Measurements from ENCODE around the gene HOXD10. TPM values are rescaled to one million over a fixed set of nuclear protein-coding genes. Genes with fewer than 3 reads are reported as not detected.

HOXD10 gene
- total and polyA plus RNA-seq, 2 experiments from 2014 or later, result not detected

DNA sequence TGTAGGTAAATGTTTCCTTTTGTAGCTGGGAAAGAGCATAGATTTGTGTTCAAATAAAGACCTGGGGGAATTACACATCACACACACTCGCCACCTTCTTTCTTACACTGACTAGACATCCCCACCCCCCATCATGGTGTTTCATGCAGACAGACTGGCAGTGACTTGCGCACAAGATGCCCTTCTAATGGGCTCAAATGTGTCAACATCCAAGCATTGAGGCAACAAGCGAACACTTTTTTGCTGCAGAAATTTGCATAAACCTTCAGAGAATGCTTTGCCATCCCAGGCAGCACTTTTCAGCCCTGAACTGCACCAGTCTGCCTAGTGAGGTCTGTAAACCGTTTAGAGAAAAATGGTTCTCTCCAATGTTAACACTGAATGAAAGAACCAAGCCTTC, 17.5 kb downstream of the HOXD10 start (continued):
- no peak for TF ChIP-seq REST (IDR thresholded peaks at IDR 0.05; ENCODE audit: unreplicated experiment)

DNA sequence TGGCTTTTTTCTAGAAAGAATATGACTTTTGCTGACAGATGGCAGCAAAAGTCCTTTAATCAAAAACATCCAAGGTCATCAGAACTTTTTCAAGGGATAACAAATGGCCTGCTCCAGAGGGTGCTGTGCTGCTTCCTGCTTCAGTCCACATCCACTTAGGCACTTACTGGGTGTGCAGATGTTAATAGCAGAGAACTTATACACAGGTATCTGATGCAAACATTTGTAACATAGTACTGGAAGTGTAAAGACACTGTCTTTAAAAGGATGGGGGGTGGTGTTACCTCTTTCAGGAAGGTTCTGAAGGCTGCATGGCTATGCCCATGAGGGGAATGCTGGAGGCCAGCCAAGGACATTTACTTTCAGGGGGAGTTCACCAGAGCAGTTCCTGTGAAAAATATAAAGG, 18.5 kb downstream of the HOXD10 start:
- peaks cover 26% of the 10 kb centered on the region for H3K4me1 Mint-ChIP-seq
- Histone ChIP-seq H3F3A (replicated peaks; ENCODE audit: low read depth) (peaks cover 63% of the 10 kb centered on the region), H3K36me3 (ENCODE audit: insufficient read depth) (no peaks in the 10 kb centered on the region), H3K79me2 (replicated peaks; ENCODE audit: insufficient read depth) (no peaks in the 10 kb centered on the region), H2AFZ (no peak overlapping the region), H3K4me1 (ENCODE audit: insufficient read depth) (peaks cover 44% of the 10 kb centered on the region), H3K4me3 (no peak overlapping the region), H3K4me2 (peak overlapping the region; percentile 83; the same call in 1 of the 2 replicates), H3K9me2 (ENCODE audit: insufficient read depth) (no peaks in the 10 kb centered on the region), H3K27me3 (ENCODE audit: insufficient read depth) (peaks cover 100% of the 10 kb centered on the region), H3K27ac (ENCODE audit: low read depth) (no peak overlapping the region), H4K20me1 (replicated peaks; ENCODE audit: insufficient read depth) (peaks cover 71% of the 10 kb centered on the region)
- H3K27ac Mint-ChIP-seq, result no peak overlapping the region
- H3K36me3 Mint-ChIP-seq (ENCODE audit: low read depth), result no peaks in the 10 kb centered on the region; the same call in 2 of the 3 replicates
- ATAC-seq (no peak), DNase-seq (ENCODE audit: low spot score) (no peak)
- peaks cover 8% of the 10 kb centered on the region; the same call in 2 of the 3 replicates for H3K9me3 Mint-ChIP-seq
- no peak for TF ChIP-seq ZNF114 (CRISPR knock-in tag; IDR thresholded peaks at IDR 0.05)
- TF ChIP-seq, protein P1, sequence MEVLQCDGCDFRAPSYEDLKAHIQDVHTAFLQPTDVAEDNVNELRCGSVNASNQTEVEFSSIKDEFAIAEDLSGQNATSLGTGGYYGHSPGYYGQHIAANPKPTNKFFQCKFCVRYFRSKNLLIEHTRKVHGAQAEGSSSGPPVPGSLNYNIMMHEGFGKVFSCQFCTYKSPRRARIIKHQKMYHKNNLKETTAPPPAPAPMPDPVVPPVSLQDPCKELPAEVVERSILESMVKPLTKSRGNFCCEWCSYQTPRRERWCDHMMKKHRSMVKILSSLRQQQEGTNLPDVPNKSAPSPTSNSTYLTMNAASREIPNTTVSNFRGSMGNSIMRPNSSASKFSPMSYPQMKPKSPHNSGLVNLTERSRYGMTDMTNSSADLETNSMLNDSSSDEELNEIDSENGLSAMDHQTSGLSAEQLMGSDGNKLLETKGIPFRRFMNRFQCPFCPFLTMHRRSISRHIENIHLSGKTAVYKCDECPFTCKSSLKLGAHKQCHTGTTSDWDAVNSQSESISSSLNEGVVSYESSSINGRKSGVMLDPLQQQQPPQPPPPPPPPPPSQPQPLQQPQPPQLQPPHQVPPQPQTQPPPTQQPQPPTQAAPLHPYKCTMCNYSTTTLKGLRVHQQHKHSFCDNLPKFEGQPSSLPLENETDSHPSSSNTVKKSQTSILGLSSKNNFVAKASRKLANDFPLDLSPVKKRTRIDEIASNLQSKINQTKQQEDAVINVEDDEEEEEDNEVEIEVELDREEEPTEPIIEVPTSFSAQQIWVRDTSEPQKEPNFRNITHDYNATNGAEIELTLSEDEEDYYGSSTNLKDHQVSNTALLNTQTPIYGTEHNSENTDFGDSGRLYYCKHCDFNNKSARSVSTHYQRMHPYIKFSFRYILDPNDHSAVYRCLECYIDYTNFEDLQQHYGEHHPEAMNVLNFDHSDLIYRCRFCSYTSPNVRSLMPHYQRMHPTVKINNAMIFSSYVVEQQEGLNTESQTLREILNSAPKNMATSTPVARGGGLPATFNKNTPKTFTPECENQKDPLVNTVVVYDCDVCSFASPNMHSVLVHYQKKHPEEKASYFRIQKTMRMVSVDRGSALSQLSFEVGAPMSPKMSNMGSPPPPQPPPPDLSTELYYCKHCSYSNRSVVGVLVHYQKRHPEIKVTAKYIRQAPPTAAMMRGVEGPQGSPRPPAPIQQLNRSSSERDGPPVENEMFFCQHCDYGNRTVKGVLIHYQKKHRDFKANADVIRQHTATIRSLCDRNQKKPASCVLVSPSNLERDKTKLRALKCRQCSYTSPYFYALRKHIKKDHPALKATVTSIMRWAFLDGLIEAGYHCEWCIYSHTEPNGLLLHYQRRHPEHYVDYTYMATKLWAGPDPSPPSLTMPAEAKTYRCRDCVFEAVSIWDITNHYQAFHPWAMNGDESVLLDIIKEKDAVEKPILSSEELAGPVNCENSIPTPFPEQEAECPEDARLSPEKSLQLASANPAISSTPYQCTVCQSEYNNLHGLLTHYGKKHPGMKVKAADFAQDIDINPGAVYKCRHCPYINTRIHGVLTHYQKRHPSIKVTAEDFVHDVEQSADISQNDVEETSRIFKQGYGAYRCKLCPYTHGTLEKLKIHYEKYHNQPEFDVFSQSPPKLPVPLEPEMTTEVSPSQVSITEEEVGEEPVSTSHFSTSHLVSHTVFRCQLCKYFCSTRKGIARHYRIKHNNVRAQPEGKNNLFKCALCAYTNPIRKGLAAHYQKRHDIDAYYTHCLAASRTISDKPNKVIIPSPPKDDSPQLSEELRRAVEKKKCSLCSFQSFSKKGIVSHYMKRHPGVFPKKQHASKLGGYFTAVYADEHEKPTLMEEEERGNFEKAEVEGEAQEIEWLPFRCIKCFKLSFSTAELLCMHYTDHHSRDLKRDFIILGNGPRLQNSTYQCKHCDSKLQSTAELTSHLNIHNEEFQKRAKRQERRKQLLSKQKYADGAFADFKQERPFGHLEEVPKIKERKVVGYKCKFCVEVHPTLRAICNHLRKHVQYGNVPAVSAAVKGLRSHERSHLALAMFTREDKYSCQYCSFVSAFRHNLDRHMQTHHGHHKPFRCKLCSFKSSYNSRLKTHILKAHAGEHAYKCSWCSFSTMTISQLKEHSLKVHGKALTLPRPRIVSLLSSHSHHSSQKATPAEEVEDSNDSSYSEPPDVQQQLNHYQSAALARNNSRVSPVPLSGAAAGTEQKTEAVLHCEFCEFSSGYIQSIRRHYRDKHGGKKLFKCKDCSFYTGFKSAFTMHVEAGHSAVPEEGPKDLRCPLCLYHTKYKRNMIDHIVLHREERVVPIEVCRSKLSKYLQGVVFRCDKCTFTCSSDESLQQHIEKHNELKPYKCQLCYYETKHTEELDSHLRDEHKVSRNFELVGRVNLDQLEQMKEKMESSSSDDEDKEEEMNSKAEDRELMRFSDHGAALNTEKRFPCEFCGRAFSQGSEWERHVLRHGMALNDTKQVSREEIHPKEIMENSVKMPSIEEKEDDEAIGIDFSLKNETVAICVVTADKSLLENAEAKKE (CRISPR knock-in tag; IDR thresholded peaks at IDR 0.05), result no peak
- no peak for TF ChIP-seq EZH2 (IDR thresholded peaks at IDR 0.05; ENCODE audit: low read depth, unreplicated experiment)
- TF ChIP-seq REST (IDR thresholded peaks at IDR 0.05; ENCODE audit: unreplicated experiment), result no peak
- TF ChIP-seq STAT1 (IDR thresholded peaks at IDR 0.05; ENCODE audit: unreplicated experiment), result no peak
- TF ChIP-seq, protein P2, sequence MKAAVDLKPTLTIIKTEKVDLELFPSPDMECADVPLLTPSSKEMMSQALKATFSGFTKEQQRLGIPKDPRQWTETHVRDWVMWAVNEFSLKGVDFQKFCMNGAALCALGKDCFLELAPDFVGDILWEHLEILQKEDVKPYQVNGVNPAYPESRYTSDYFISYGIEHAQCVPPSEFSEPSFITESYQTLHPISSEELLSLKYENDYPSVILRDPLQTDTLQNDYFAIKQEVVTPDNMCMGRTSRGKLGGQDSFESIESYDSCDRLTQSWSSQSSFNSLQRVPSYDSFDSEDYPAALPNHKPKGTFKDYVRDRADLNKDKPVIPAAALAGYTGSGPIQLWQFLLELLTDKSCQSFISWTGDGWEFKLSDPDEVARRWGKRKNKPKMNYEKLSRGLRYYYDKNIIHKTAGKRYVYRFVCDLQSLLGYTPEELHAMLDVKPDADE (IDR thresholded peaks at IDR 0.05), result no peak
- peak in 1 of 2 experiments; percentile 17; a peak in 1 of 4 replicates for TF ChIP-seq CTCF (conservative IDR thresholded peaks at IDR 0.05; ENCODE audit: low read depth in 2 of 2)
- peaks cover 96% of the 10 kb centered on the region for H3K27me3 Mint-ChIP-seq (ENCODE audit: insufficient read depth, low read depth, poor library complexity)
- peak overlapping the region; percentile 67; the same call in 1 of the 3 replicates for H3K4me3 Mint-ChIP-seq

Measured in GM23338 (cell line).